ENCODE data around the gene USP47. TPM values are rescaled to one million over a fixed set of nuclear protein-coding genes. Genes with fewer than 3 reads are reported as not detected.

Gene USP47
- total RNA-seq, 2 experiments from 2014 or later: 42.2 to 44.1 TPM

DNA sequence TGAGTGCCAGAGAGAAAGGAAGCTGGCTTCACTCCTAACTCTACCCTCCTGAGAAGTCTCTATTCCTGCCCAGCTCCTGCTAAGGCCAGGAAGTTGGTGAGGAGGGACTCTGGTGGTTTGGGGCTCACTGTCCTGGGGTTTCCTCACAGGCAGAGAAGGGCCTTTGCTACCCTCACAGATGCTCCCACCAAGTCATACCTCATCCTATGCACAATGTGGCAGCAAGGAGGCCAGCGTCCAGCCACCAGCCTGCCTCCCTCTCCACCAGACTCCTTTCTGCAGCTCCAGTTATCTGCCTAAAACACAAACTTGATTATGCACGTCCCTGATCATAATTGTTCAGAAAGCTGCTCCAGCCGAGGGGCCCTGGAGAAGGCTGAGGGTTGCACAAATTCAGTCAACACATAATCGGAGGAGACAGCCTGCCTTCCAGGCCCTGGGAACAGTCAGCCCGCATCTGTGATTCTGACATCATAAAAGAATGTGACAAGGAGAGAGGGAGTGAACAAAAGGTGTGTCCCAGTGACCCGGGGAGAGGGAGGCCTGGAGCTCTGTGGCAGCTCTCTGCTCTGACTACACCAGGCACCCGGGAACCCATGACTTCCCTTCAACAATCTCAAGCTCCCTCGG lies 137.8 kb downstream of the USP47 start:
- Histone ChIP-seq H3K9me2 (ENCODE audit: insufficient read depth, low read length) (no peaks in the 10 kb centered on the region), H3K4me3 (ENCODE audit: low read depth, low read length, poor library complexity, severe bottlenecking) (no peak overlapping the region), H4K20me1 (ENCODE audit: insufficient read depth, low read length) (no peaks in the 10 kb centered on the region), H3K27ac (ENCODE audit: low read depth, low read length, poor library complexity, severe bottlenecking) (no peak overlapping the region), H3K4me2 (ENCODE audit: low read length) (no peak overlapping the region), H2AFZ (ENCODE audit: low read length) (no peak overlapping the region), H3K36me3 (ENCODE audit: insufficient read depth, low read length) (no peaks in the 10 kb centered on the region), H3K9me3 (ENCODE audit: low read length) (no peaks in the 10 kb centered on the region), H3K4me1 (ENCODE audit: insufficient read depth, low read length, poor library complexity, severe bottlenecking) (no peaks in the 10 kb centered on the region), H3K79me2 (ENCODE audit: insufficient read depth, low read depth, low read length) (no peaks in the 10 kb centered on the region)
- TF ChIP-seq CTCF (conservative IDR thresholded peaks at IDR 0.05; ENCODE audit: low read length) (no peak), EZH2phosphoT487 (IDR thresholded peaks at IDR 0.05; ENCODE audit: borderline replicate concordance, low read depth, low read length) (no peak)
- DNase-seq (ENCODE audit: low spot score): no peak
- POLR2A ChIA-PET: no interaction called here
- no TSS peak for BruUV-seq (replicated peaks)
- CTCF ChIA-PET (ENCODE audit: unreplicated experiment): no interaction called here
- intact Hi-C loops (cut with micrococcal nuclease; ENCODE audit: unreplicated experiment): no loop called here

- POLR2A ChIA-PET: no interaction called here
- TF ChIP-seq EZH2phosphoT487 (IDR thresholded peaks at IDR 0.05; ENCODE audit: borderline replicate concordance, low read depth, low read length): no peak
- no peak for TF ChIP-seq CTCF (conservative IDR thresholded peaks at IDR 0.05; ENCODE audit: low read length)
- no peak for DNase-seq (ENCODE audit: low spot score)
- Histone ChIP-seq H3K79me2 (ENCODE audit: insufficient read depth, low read depth, low read length) (no peaks in the 10 kb centered on the region), H4K20me1 (ENCODE audit: insufficient read depth, low read length) (no peaks in the 10 kb centered on the region), H3K4me1 (ENCODE audit: insufficient read depth, low read length, poor library complexity, severe bottlenecking) (no peaks in the 10 kb centered on the region), H3K4me2 (ENCODE audit: low read length) (no peak overlapping the region), H2AFZ (ENCODE audit: low read length) (no peak overlapping the region), H3K9me3 (ENCODE audit: low read length) (no peaks in the 10 kb centered on the region), H3K36me3 (ENCODE audit: insufficient read depth, low read length) (no peaks in the 10 kb centered on the region), H3K9me2 (ENCODE audit: insufficient read depth, low read length) (no peaks in the 10 kb centered on the region), H3K27ac (ENCODE audit: low read depth, low read length, poor library complexity, severe bottlenecking) (no peak overlapping the region), H3K4me3 (ENCODE audit: low read depth, low read length, poor library complexity, severe bottlenecking) (no peak overlapping the region)
- intact Hi-C loops (cut with micrococcal nuclease; ENCODE audit: unreplicated experiment): no loop called here
- no TSS peak for BruUV-seq (replicated peaks)
- CTCF ChIA-PET (ENCODE audit: unreplicated experiment): no interaction called here
Observed at GRCh38 chr11:11980200-11980599, 138.4 kb downstream of the USP47 start.

DNA sequence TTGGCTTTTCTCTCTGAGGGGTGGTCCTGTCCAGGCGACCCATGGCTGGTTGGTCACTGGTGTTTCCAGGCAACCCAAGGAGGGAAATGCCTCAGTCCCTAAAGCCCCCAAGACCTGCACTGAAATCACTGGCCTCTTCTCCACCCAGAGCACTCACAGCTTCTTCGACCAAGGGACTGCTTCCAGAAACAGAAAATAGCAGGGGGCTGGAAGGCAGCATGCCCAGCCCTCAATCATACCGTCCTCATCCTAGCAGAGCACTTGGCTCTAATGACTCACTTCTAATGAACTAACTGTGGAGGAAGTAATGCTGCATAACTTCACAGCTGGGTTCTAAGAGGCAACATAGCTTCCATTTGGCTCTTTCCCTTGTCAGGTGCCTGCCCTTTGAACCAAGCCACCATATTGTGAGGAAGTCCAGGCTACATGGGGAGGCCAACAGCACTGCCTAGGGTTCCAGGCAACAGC lies 139.1 kb downstream of the USP47 start:
- H3K9me2 ChIP-seq (ENCODE audit: insufficient read depth, low read length): no peaks in the 10 kb centered on the region
- H3K79me2 ChIP-seq (ENCODE audit: insufficient read depth, low read depth, low read length): no peaks in the 10 kb centered on the region
- no peaks in the 10 kb centered on the region for H3K9me3 ChIP-seq (ENCODE audit: low read length)
- BruUV-seq (replicated peaks): no TSS peak
- CTCF ChIA-PET (ENCODE audit: unreplicated experiment): no interaction called here
- H3K36me3 ChIP-seq (ENCODE audit: insufficient read depth, low read length): no peaks in the 10 kb centered on the region
- POLR2A ChIA-PET: no interaction called here
- DNase-seq (ENCODE audit: low spot score): no peak
- intact Hi-C loops (cut with micrococcal nuclease; ENCODE audit: unreplicated experiment): no loop called here
- TF ChIP-seq CTCF (conservative IDR thresholded peaks at IDR 0.05; ENCODE audit: low read length): no peak
- TF ChIP-seq EZH2phosphoT487 (IDR thresholded peaks at IDR 0.05; ENCODE audit: borderline replicate concordance, low read depth, low read length): no peak
- no peaks in the 10 kb centered on the region for H4K20me1 ChIP-seq (ENCODE audit: insufficient read depth, low read length)
- H3K4me3 ChIP-seq (ENCODE audit: low read depth, low read length, poor library complexity, severe bottlenecking): no peak overlapping the region
- H2AFZ ChIP-seq (ENCODE audit: low read length): no peak overlapping the region
- no peaks in the 10 kb centered on the region for H3K4me1 ChIP-seq (ENCODE audit: insufficient read depth, low read length, poor library complexity, severe bottlenecking)
- H3K27ac ChIP-seq (ENCODE audit: low read depth, low read length, poor library complexity, severe bottlenecking): no peak overlapping the region
- H3K4me2 ChIP-seq (ENCODE audit: low read length): no peak overlapping the region
